HG03039 (cell line): ENCODE data around the gene CACNG6.
"Not testable (repeated sequence)": the region's sequence is repeated elsewhere in the genome, so short reads cannot be mapped to it uniquely, and the experiment has no call there.

Experiments
- ATAC-seq: cut with Tn5 transposase; IDR thresholded peaks from one replicate; pipeline ENCODE4 v1.9.1; 2021; ENCODE audit warnings: mild to moderate bottlenecking, moderate library complexity; ENCODE audit not compliant: unreplicated experiment

The CACNG6 gene

DNA sequence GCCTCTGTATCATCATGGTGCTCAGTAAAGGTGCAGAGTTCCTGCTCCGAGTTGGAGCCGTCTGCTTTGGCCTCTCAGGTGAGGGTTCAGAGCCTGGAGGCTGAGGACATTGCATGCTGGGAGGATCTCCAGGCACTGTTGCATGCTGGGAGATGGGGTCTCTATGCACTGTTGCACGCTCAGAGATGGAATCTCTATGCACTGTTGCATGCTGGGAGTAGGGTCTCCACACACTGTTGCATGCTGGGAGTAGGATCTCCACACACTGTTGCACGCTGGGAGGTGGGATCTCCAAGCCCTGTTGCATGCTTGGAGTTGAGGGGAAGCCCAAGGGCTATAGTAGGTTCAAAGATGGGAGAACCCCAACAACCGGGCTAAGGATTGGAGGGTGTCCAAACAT, 8.3 kb downstream of the CACNG6 start:
- no peak for ATAC-seq

GRCh38 chr19:54001496-54001895, 10.1 kb downstream of the CACNG6 start:
- ATAC-seq, result no peak

DNA sequence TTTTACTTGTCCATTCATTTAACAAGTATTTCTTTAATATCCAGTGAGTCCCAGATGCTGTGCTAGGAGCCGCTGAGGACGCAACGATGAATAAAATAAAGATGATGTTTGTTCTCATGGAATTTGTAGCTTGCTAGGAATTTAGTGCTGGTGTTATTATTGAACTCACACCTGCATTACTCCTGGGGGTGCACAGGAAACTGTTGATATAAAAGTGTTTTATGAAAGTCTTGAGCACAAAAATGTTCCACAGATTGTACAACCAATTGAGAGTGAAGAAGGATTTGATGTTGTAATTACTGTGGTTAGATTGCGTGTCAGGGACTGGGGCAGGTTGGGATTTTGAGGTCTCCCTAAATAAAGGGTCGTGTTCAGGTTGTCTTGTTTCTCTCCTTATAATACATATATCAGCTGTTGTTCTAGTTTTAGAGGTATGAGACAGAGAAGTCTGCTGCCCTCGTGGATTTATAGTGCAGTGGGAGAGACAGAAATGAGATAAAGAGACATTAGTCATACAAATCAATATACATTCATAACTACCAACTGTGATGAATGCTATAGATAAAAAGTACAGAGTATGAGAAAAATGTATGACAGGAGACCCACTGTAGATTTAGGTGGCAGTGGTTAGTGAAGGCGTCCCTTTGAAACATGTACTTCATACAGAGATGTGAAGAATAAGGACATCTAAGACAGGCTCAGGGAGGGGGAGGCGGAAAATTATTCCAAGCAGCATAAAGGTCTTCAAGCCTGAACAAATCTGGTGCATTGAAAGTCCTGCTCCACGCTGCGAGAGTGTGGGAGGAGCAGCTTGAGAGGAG, 11.3 kb downstream of the CACNG6 start:
- no peak for ATAC-seq

GRCh38 chr19:54009440-54009839, 18.0 kb downstream of the CACNG6 start:
- ATAC-seq, result no peak

GRCh38 chr19:54010474-54010873, 19.0 kb downstream of the CACNG6 start:
- no peak for ATAC-seq

- ATAC-seq, result no peak
Observed at GRCh38 chr19:54011507-54012211, 20.2 kb downstream of the CACNG6 start.

DNA sequence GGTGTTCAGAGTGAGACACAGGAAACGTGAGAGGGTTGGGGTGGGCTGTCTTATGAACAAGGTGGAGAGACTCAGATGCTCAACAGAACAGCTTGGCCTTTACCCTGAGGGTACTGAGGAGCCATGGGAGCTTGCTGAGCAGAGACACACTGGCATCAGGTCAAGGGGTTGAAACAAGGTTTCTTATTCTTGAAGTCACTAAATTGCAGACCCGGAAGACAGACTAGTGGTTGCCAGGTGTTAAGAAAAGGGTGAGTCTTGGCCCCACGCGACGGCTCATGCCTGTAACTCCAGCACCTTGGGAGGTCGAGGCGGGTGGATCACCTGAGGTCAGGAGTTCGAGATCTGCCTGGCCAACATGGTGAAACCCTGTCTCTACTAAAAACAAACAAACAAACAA, 22.4 kb downstream of the CACNG6 start:
- no peak for ATAC-seq

- ATAC-seq, result no peak
Observed at GRCh38 chr19:54014920-54015560, 23.6 kb downstream of the CACNG6 start.

DNA sequence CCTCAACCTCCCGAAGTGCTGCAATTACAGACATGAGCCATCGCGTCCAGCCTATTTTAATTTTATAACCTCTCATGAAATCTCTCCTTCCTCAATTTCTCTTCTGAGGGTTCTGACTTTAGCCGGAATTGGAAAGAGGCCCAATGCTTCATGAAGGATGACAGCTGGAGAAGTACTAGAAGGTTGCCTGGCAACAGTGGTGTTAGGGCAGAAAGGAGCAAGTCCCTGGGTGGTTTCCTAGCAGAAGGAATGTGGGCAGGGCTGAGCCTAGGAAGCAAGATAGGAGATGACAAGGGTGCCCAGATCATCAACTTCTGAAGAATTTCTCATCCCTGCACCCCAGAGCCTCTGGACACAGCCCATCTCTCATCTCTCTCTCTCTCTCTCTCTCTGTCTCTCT, 25.8 kb downstream of the CACNG6 start:
- no peak for ATAC-seq

DNA sequence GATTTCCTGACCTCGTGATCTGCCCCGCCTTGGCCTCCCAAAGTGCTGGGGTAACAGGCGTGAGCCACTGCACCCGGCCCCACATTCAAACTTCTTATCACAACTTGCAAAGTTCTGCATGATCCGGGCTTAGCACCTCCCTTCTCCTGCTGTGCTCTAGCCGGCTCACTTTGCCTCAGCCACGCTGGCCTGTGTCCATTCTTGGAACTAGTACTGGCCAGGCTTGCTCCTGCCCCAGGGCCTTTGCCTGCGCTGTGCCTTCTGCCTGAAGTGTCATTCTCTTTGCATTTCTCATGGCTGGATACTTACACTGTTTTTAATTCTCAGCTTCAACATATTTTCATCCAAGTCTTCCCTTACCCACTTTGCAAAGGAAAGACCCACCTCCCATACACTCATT, 29.9 kb downstream of the CACNG6 start:
- no peak for ATAC-seq

- no peak for ATAC-seq
Observed at GRCh38 chr19:54021932-54022331, 30.5 kb downstream of the CACNG6 start.

DNA sequence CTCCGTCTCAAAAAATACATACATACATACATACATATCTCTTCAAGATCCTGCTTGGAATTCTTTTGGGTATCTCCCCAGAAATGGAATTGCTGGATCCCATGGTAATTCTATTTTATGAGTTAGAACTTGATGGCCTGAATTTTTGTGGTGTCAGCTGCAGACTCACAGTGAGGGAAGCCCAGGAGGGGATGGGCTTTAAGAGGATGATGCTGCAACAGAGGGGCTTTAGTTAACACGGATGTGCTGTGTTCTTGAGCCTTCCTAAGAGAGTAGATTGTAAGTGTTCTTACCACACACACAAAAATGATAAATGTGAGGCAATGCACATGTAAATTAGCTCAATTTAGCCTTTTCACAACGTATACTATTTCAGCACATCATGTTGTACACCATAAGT, 31.8 kb downstream of the CACNG6 start:
- ATAC-seq, result no peak

DNA sequence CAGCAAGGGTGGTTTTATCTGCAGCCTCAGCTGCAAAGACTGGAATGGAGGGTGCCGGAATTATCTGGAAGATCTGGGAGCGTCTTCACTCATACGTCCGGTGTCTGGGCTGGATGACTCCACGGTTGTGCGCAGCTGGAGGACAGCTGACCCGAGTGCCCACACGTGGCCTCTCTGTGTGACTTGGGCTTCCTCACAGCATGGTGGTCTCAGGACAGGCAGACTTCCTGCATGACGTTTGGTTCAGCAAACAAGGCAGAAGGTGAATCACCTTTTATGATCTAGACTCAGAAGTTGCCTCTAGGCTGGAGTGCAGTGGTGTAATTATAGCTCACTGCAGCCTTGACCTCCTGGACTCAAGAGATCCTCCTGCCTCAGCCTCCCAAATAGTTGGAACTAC, 33.2 kb downstream of the CACNG6 start:
- no peak for ATAC-seq

DNA sequence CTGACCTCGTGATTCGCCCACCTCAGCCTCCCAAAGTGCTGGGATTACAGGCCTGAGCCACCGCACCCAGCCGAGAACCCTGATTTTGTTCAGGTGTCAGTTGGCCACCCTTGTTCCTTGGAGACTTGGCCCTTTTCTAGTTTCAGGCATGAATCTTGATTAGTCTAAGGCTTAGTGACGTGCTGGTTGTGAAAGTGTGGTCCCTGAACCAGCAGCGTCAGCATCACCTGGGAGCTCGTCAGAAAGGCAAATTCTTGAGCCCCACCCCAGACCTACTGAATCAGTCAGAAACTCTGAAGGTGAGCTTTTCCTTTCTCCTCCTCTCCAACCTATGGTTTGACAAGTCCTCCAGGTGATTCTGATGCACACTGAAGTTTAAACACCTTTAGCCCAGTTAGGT, 35.2 kb downstream of the CACNG6 start:
- no peak for ATAC-seq

DNA sequence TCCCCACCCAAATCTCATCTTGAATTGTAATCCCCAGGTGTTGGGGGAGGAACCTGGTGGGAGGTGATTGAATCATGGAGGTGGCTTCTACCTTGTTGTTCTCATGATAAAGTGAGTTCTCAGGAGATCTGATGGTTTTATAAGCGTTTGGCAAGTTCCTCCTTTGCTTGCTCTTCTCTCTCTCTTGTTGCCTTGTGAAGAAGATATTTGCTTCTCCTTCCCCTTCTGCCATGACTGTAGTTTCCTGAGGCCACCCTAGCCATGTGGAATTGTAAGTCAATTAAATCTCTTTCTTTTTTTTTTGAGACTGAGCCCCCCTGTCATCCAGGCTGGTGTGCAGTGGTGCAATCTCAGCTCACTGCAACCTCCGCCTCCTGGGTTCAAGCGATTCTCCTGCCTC, 37.9 kb downstream of the CACNG6 start:
- no peak for ATAC-seq

DNA sequence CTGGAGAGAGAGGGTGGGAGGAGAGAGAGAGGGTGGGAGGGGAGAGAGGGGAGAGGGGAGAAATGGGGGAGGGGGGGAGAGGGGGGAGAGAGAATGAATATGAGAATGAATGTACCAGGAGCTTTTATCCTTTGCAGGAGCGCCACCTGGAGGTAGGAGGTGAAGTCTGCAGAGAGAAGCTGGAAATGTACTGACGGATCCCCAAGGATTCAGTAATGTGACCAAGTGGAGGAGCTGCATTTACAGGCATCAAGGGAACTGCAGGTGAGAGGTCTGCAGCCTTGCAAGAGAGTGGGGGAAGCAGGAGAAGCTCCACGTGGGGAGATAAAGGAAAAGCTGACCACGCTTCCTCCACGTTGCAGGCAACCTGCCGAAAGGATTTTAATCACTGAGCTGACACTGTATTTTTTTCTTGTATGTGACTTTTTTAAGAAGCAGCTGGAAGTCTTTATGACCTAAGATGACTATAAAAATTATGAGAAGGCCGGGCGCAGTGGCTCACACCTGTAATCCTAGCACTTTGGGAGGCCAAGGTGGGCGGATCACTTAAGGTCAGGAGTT, 38.6 kb downstream of the CACNG6 start:
- ATAC-seq, result no peak

DNA sequence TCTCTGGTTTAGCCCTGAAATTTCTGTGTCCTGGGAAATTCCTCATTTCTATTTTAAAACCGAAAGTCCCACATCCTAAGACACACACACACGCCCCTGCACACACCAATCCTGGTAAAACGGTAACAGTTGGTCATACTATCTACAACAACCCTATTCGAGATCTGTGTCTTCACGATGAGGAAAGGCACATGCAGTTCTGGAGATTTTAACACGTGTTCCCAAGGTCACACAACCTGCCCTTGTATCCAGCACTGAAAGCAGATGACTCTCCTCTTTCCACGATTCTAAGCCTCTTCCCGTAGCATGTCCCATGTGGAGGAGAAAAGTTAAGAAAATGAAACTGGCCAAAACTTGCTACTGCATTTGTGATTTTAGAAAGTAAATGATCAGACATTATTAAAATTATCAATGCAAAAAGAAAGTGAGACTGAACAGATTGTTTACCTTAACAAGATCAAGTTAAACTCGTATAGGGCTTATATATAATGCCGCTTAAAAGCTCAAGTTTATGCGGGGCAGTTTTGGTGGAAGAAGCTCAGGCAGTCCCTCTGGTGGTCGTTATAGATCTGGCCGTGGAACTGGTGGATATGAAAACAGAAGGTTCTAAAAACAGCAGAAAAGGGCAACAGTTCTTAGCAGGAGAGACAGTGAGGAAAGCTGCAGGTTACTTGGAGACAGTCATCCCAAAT, 39.6 kb downstream of the CACNG6 start:
- ATAC-seq, result no peak

DNA sequence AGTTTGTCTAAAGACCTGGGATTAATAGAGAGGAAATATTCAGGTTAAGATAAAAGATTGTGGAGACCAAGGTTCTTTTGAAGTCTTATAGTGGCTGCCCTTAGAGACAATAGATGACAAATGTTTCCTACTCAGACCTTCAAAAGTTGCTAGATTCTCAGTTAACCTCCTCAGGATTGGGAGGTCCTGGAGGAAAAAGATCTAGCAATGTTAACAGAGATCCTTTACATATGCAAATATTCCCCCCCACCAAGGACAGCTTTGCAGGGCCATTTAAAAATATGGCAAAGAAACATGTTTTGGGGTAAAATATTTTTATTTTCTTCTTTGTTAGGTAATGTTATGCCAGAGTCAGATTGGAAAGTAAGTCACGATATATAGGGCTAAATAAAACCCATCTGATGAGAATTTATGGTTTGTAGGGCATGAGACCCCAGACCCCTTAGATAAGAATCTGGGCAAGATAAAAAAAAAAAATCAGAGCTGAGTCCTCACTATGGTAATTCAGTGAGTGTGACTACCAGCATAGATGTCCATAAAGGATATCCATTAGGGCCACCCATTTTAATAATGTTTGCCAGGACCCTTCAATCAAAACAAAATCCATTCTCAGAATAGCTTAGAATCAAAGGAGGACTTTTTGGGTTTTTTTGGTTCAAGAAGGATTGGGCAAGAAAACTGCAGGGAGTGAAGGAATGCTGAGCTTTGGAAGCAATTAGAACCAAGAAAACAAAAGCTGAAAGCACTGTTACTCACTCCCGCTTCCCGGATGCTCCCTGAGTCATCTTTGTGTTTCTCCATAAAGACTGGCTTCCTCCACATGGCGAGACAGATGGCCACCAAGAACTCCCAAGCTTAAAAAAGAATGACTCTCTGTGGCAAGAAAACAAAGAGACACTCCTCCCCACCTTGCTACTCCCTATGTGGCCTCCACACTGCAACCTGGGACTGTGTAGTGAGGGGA, 44.1 kb downstream of the CACNG6 start:
- no peak for ATAC-seq

DNA sequence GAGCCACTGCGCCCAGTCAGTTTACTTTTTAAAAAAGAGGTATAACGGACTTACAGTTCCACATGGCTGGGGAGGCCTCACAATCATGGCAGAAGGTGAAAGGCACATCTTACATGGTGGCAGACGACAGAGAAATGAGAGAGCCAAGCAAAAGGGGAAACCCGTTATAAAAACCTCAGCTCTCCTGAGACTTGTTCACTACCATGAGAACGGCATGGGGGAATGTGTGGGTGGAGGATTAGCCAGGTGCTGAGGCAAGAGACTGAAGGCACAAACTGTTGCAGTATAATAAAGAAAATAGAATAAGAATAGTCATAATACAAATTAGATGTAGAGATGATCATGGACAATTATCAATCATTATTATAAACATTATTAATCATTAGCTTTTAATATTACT, 45.1 kb downstream of the CACNG6 start:
- ATAC-seq, result not testable (repeated sequence)

DNA sequence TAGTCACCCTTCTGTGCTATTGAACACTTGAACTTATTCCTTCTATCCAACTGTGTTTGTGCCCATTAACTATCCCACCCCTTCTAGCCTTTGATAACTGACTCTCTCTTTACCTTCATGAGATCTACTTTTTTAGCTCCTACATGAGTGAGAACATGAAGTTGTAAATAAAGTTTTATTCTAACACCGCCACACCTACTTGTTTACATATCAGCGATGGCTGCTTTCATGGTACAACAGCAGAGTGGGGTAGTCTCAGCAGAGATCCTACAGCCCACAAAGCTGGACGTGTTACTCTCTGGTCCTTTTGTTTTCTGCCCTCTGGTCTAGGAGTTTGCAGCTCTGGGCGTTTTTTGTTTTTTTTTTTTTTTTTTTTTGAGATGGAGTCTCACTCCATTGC, 48.6 kb downstream of the CACNG6 start:
- ATAC-seq, result no peak
